Measurements from ENCODE around the gene DGKD.

The DGKD gene

DNA sequence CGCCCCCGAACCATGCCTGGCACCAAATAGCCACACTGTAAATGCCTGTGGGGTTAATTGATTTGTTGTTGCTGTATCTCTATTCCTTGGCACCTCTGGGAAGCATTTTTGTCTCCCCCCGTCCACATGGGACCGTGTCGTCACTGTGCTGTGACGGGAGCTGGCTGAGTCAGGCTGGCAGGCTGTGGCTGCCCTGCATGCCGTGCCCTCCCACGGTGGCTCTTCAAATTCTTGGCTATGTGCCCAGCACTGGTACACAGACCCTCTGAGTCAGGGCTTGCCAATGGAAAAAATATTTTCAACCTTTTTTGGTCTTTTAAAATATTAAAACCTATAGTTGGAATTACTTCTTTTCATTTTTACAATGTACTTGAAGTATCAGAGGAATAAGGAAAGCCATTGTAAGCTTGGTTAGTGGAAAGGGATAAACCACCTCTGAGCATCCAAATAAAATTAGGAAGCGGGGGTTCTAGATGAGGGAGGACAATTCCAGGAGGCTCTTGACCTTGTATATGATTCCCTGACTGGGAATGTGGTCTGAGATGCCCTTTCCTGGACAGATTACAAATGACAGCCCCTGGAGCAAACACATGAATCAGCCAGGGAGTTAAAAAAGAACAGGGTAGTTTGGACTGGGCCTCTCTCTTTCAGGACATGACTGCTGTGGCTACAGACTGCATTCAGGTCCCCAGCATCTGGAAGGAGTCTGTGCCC is 59.4 kb downstream of the DGKD start:
- DNase-seq = peak; percentile 62

- DNase-seq = no peak
Measured at GRCh38 chr2:233414273-233414654, 60.0 kb downstream of the DGKD start.

- no peak for DNase-seq
Measured at GRCh38 chr2:233414777-233415570, 60.7 kb downstream of the DGKD start.

GRCh38 chr2:233416199-233416598 is 61.9 kb downstream of the DGKD start:
- DNase-seq = no peak

DNA sequence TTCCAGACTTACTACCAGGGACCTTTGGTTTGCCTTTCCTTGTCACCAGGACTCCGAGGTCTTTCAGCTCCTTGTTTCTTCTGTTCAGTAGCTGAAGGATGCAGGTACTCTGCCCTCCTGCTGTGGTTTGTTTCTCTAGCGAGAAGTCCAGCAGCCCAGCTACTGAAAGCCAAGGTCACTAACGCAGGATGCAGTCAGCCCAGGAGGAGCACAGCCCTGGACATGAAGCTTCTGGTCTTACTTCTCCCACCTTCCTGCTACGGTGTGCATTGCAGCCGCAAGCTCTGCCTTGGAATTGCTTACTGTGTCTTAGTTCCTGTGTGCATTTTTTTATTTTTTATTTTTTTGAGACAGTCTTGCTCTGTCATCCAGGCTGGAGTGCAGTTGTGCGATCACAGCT is 62.4 kb downstream of the DGKD start:
- no peak for DNase-seq

GRCh38 chr2:233417282-233417681 is 63.0 kb downstream of the DGKD start:
- no peak for DNase-seq

- no peak for DNase-seq
Measured at GRCh38 chr2:233418052-233418760, 63.9 kb downstream of the DGKD start.

DNA sequence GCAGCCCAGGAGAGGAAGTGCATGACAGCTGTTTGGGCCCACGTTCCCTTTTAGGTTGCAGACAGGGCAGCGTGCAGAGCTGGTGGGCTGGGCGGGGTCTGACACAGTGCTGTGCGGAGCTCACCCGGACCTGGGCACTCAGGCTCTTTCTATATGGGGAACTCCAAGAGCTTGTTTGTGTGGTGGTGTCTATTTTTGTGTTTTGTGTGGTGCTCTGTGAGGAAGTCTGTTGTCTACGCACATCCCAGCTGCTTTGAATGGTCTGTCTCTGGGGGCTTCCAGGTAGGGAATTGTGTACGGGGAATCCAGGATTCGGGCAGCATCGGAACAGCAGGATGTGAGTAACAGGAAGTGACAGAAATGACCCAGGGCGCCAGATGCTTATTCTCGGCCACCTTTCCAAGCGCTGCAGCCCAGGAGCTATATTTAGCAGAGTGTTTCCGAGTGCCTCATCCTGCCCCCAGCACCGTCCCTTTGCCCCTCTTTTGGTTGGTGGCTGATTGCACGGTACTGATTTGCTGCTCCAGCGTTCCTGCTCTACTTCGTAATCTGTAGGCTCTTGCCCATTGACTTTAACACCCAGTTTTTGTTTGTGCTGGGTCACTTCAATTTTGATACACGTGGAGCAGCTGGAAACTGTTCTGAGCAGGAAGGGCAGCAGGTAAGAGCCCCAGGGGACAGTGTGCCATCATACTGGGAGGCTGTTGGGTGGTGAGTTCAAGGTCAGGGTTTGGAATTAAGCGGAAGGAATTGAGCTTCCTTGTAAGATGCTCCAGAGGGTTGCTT is 64.7 kb downstream of the DGKD start:
- DNase-seq = no peak

DNA sequence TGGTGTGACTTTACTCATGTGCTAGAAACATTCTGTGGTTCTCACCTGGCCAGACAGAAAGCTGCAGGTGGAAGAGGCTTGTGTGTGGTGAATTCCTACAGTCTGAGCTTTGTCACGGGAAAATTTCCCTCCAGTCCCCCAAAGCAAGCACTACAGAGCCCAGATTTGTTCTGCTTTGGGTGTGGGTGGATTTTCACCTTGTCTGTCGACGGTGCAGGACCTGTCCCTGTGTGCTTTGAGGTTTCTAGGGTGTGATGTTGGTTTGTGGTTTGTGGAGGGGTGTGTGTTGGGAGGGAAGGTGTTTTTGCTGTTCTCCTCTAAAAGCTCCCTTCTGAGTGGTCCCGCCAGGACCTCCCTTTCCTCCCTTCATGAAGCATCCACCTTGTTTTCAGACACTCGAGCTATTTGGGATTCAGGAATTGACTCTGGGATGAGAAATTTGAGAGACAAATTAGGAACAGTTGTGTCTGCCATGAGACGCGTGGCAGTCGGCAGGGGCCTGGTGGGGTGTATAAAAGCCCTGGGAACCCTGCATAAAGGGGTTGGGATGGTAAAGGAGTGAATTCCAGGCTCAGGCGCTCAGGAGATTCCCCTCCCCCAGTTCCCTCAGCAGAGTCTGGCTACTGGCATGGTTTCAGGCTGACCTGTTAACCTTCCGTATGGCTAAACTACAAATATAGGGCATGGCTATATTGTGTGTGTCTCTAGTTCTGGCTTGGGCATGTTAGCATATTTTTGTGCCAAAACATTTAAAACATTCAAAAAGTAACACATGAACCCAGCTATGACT is 65.5 kb downstream of the DGKD start:
- no peak for DNase-seq

GRCh38 chr2:233421091-233421816 is 67.0 kb downstream of the DGKD start:
- DNase-seq = no peak

DNA sequence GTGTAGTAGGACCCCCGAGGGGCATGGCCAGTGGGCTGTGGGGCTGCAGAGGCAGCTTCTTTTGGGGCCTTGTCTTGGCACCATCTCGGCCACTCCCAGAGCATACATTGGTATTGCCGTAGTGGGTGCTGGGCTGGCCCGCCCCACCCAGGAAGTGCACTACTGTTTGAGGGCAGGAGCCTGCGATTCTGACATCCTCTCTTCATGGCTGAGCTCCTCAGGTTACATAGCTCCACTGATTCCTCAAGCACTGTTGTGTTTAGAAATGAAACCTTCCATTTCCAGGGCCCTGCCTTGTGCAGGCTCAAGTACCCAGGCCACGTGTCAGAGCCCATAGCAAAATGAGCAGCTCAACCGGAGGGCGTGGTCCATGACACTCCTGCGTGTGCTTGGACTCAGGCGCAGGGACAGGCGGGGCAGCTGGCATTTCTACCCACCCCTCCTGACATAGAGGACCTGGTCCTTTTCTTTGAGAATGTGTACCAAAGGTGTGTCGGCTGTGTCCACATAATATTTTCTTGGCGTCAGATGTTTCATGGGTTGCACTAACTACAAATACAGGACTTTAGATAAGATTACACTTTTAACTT is 67.9 kb downstream of the DGKD start:
- no peak for DNase-seq

DNA sequence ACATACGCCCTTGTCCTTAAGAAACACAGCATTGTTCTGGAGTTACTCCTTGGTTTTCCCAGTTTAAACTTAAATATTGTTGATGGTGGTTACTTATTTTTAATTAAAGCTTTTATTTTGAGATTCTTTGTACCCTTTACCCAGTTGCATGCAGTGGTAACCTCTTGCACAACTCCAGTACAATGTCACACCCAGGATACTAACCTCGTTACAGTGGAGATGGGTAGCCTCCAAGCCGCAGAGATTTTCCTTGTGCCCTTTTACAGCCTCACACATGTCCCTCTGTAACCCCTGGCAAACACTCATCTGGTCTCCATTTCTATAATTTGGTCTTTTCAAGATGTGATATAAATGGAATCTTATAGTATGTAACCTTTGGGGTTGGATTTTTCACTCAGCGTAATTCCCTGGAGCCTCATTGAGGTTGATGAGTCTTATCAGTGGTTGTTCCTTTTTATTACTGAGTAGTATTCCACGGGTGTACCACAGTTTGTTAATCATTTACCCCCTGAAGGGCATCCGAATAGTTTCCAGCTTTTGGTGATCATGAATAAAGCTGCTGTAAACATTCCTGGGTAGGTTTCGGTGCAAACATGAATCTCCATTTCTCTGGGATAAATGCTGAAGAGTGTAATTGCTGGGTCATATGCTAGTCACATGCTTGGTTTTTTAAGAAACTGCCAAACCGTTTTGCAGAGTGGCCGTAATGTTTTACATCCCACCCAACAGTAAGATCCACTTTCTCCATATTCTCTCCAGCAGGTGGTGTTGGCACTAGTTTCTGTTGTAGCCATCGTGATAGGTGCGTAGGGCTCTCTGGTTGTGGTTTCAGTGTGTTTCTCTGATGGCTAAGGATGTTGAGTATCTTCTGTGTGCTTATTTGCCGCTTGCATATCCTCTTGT is 68.6 kb downstream of the DGKD start:
- DNase-seq = no peak

DNA sequence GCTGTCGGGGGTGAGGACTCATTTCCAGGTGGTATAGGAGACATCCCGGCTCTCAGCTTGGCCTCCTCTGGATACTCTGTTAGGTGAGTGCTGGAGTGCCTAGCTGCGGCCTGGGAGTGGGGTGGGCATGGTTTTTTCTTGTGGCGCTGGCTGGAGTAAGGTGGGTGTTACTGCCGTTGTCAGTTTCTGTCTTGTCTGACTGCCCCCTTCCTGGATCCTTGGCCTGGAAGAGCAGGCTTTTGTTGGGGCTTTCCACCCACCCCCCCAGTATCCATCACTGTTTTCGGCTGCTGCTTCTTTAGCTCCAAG is 69.2 kb downstream of the DGKD start:
- DNase-seq = no peak

DNA sequence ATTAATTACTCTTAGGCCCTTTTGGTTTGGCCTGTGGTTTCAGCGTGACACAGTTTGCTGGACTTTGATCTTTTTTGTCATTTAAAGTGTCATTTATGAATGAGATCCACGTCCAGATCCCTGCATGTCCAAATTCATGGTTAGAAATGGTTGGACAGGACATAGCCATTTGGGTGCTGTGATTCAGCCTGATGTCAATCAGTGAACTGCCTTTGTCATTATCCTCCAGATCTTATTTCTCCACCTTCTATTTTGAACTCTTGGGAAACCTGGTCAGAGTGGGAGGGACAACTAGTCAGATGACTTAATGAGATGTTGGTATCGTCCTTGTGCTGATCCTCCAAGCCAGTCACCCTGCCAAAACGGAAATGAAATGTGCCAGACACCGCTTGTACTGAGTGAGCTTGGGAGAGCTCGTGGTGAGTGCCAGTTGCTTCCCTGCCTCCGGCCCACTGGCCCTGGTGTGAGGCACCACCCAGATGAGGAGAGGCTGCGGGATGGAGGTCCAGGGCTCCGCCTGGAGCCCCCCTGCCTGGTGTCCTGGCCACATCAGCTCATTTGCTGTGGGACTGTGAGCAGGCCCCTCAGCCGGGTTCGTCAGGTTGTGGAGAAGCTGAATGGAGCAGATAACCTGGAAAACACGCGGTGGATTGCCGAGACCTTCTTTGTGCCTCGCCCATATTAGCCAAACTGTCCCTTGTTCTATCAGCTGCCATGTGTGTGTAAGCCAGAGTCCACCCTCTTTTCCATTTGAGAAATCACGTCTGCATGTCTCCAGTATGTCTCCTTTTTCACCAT is 70.1 kb downstream of the DGKD start:
- no peak for DNase-seq

- DNase-seq = no peak
Measured at GRCh38 chr2:233426619-233427342, 72.5 kb downstream of the DGKD start.

GRCh38 chr2:233428008-233428407 is 73.7 kb downstream of the DGKD start:
- DNase-seq = no peak

- no peak for DNase-seq
Measured at GRCh38 chr2:233428438-233428837, 74.1 kb downstream of the DGKD start.

DNA sequence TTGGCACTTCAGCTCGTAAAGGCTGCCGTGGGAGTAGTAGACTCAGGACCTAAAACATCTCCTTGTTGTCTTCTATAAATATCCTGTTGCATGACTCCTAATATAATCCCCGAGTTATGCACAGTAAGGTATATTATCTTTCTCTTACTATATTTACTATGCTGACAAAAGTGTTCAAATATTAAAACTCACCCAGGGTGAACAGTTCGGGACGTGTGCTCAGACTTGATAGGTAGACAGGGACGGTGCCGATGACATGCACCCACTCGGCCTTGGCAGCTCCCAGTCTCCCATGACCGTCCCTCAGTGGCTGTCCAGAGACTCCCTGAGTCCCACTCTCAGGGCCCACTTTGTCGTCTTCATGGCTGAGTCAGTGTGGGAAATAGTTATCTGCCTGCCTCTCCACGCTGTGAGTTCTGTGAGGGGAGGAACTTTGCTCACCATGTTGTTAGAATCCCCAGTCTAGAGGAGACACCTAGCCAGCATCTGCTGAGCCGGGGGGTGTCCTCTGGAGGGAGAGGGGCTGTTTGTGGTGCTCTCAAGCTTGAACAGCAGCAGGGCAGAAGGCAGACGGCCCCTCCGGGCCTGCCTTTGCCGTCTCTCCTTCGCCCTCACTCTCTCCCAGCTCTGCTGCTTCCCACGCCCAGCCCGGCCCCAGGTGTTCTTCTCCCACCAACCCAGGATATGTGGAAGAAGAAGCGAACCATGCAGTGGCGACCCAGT is 75.0 kb downstream of the DGKD start:
- DNase-seq = no peak

Data from NCI-H1694 (cell line).